T-helper 9 cell (primary cell): Measurements from ENCODE around the gene EPB42.
"Not testable (repeated sequence)": the region's sequence is repeated elsewhere in the genome, so short reads cannot be mapped to it uniquely, and the experiment has no call there.

Source experiments
- DNase-seq: peaks from one replicate; pipeline ENCODE4 v3.0.0-alpha.2; 2020

The EPB42 gene

GRCh38 chr15:43210807-43211206 is 10.0 kb downstream of the EPB42 start:
- DNase-seq = no peak

DNA sequence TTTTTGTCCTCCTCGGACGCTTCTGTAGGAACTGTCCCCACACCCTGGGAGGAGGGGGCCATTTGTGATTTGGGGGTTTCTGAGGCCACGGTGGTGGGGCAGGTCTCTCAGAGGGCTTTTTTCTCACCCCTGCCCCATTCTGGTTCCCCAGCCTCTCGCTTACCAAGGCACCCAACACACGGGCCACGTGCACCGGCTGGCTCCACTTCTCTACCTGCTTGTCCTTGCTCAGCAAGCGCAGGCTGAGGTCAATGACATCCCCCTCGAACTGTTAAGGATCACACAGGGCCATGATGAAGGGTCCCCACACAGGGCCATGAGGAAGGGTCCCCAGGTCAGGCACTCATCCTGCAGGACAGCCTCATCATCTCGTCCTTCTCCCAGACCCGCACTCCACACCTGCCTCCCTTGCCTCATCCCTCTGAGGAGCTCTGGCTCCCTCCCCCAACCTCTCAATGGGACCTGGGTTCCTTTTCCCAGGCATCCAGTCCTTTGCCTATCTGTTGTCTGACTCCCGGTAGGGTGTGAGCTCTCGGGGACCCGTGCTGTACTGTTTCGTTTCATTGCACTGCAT is 10.6 kb downstream of the EPB42 start:
- no peak for DNase-seq

GRCh38 chr15:43209059-43209824 is 11.6 kb downstream of the EPB42 start:
- no peak for DNase-seq

- no peak for DNase-seq
Observed at GRCh38 chr15:43208052-43209002, 12.5 kb downstream of the EPB42 start.

DNA sequence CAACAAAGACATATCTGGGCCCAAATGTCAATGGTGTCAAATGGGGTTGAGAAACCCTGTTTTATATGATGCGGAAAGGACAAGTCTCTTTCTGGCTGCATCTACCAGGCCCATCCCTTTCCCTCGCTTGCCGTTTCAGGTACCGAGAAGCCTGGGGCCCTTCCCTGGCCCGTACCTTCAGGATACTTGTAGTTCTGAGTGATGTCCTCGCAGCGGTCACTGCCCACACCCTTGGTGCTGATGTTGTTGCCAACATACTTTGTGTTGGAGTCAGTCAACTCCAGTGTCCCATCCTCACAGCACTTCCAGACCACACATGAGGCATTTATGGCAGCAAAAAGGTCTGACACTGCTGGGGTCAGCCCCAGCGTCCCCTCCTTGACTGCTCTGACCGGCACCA is 13.8 kb downstream of the EPB42 start:
- no peak for DNase-seq

GRCh38 chr15:43206054-43206453 is 14.8 kb downstream of the EPB42 start:
- DNase-seq = no peak

- peak; percentile 25 for DNase-seq
Observed at GRCh38 chr15:43204016-43204901, 16.6 kb downstream of the EPB42 start.

DNA sequence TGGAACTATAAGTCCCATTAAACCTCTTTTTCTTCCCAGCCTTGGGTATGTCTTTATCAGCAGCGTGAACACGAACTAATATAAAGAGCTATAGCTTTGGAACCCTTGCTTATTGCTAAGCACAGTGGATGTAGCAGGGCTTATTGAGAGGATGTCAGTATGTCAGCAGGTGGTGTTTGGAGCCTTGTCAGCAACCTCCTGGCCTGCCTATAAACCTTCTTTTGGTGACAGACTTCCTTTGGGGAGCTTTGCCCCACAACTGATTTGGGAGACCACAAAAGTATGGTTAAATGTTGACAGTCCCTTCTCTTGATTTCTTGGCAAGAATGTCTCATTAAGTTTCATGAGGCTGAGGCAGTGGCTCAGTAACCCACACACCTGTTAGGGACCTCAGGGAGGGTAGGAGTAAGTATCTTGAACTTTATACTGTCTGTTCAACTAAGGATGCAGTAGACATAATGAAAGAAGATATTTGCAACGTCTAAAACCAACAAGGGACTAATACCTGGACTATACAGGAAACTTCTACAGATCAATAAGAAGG is 20.8 kb downstream of the EPB42 start:
- no peak for DNase-seq

DNA sequence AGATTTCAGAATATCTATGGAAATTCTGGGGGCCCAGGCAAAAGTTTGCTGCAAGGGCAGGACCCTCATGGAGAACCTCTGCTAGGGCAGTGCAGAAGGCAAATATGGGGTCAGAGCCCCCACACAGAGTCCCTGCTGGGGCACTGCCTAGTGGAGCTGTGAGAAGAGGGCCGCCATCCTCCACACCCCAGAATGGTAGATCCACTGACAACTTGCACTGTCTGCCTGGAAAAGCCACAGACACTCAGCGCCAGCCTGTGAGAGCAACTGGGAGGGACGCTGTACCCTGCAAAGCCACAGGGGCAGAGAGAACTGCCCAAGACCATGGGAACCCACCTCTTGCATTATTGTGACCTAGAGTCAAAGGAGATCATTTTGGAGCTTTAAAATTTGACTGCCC is 21.8 kb downstream of the EPB42 start:
- no peak for DNase-seq

- DNase-seq = not testable (repeated sequence)
Observed at GRCh38 chr15:43198556-43198955, 22.3 kb downstream of the EPB42 start.

DNA sequence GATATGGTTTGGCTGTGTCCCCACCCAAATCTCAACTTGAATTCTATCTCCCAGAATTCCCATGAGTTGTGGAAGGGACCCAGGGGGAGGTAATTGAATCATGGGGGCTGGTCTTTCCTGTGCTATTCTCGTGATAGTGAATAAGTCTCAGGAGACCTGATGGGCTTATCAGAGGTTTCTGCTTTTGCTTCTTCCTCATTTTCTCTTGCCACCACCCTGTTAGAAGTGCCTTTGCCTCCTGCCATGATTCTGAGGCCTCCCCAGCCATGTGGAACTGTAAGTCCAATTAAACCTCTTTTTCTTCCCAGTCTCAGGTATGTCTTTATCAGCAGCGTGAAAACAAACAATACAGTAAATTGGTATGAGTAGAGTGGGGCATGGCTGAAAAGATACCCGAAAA is 23.0 kb downstream of the EPB42 start:
- DNase-seq = not testable (repeated sequence)

- DNase-seq = no peak
Observed at GRCh38 chr15:43196760-43197548, 23.9 kb downstream of the EPB42 start.

GRCh38 chr15:43194795-43195194 is 26.0 kb downstream of the EPB42 start:
- no peak for DNase-seq

GRCh38 chr15:43193710-43194109 is 27.1 kb downstream of the EPB42 start:
- DNase-seq = no peak

DNA sequence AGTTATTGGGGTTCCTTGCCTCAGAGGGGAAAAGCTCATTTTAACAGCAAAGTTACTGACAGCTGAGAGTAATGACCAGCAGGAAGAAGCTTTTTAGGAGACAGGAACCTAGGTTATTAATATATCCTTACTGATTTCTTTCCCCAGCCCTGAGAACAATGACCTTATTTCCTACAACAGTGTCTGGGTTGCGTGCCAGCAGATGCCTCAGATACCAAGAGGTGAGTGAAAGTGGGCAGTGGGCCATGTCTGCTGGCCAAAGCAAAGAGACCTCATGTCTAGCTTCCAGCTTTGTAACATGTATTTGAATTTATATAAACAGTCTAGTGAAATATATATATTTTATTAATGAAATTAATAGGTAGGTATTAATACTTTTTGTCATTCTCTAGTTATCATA is 30.6 kb downstream of the EPB42 start:
- no peak for DNase-seq

GRCh38 chr15:43189296-43189695 is 31.5 kb downstream of the EPB42 start:
- DNase-seq = no peak

- DNase-seq = no peak
Observed at GRCh38 chr15:43187544-43188155, 33.2 kb downstream of the EPB42 start.

GRCh38 chr15:43186003-43186353 is 34.8 kb downstream of the EPB42 start:
- DNase-seq = no peak

GRCh38 chr15:43185157-43186002 is 35.4 kb downstream of the EPB42 start, which contains the start of gene CCNDBP1:
TSS of gene CCNDBP1 (plus strand) at chr15:43185403. CDS start at chr15:43185499, 96 bp downstream.
- peak; percentile 70 for DNase-seq
